NCI-H1048 (cell line): ENCODE measurements around the gene TRAPPC5.
A peak's percentile ranks its signal among the peaks of the same experiment; 100 is the strongest.

Experiments
- DNase-seq: peaks from one replicate; lab custom pipeline; 2025; lab: John Stamatoyannopoulos, UW

TRAPPC5 gene

GRCh38 chr19:7645656-7646425, 34.8 kb upstream of the TRAPPC5 start:
- DNase-seq = no peak

GRCh38 chr19:7646426-7646700, 34.3 kb upstream of the TRAPPC5 start:
- DNase-seq = no peak

- DNase-seq = no peak
These were observed 33.5 kb upstream of the TRAPPC5 start for GRCh38 chr19:7647156-7647555.

GRCh38 chr19:7648265-7649014, 32.2 kb upstream of the TRAPPC5 start:
- DNase-seq = no peak

DNA sequence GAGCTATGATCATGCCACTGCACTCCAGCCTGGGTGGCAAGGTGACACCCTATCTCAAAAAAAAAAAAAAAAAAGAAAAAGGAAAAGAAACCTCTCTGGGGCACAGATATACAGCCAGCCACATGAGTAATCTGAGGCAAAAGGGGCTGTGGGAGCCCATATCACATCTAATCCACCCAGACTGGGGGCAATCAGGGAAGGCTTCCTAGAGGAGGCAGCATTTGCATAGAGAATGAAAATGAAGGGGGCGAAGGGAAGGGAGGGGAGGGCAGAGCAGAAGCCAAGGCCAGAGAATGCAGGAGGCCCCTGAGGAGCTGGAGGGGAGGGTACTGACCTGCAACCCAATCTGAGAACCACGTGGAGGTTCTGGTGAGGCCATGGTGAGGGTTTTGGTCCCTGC, 30.5 kb upstream of the TRAPPC5 start:
- no peak for DNase-seq

- peak; percentile 17 for DNase-seq
These were observed 28.5 kb upstream of the TRAPPC5 start for GRCh38 chr19:7652061-7652641.

GRCh38 chr19:7654401-7654800, 26.2 kb upstream of the TRAPPC5 start:
- no peak for DNase-seq

- DNase-seq = no peak
These were observed 25.1 kb upstream of the TRAPPC5 start for GRCh38 chr19:7655581-7655980.

DNA sequence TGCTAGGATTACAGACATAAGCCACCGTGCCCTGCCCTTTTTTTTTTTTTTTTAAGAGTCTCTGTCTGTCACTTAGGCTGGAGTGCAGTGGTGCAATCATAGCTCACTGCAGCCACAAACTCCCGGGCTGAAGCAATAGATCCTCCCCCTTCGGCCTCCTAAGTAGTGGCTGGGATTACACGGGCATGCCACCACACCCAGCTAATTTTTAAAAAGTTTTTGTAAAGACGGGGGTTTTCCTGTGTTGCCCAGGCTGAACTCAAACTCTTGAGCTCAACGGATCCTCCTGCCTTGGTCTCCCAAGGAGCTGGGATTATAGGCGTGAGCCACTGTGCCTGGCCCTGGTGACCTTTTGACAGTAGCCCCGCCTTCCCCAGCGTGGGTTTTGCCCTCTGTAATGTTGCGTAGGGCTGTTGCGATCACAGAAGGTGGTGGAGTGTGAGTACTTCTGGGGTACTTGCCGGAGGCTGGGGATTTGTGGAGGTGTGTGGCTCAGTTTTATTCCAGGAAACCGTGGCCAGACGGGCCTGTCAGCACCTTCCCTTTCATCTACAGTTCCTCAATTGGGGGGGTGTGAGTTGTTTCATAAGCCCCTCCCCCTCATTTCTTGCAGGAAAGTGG, 23.4 kb upstream of the TRAPPC5 start:
- DNase-seq = no peak

GRCh38 chr19:7658219-7658686, 22.4 kb upstream of the TRAPPC5 start:
- no peak for DNase-seq

GRCh38 chr19:7661744-7662538, 18.7 kb upstream of the TRAPPC5 start:
- no peak for DNase-seq

GRCh38 chr19:7662657-7663056, 18.0 kb upstream of the TRAPPC5 start:
- no peak for DNase-seq

GRCh38 chr19:7663706-7664105, 16.9 kb upstream of the TRAPPC5 start:
- DNase-seq = no peak

GRCh38 chr19:7665076-7665475, 15.6 kb upstream of the TRAPPC5 start:
- DNase-seq = no peak

DNA sequence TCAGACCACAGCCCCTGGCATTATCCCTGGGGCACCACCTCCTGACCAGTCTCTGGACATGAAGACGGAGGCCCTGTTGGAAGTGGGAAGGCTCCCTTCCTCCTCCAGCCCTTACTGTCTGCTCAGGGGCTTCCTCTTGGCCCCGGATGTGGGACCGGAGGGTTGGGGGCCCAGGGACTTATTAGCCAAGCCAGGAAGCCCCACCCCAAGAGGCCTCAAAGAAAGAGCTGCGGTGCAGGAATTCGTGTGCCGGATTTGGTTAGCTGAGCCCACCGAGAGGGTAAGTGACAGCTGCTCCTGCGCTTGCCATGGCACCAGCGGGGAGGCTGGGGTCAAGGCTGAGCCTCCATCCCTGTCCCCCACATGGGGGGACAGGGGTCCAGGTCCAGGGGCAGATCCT, 11.8 kb upstream of the TRAPPC5 start, which contains the start of gene RETN:
Gene RETN (plus strand): TSS at position 208 of the 400 bp plus-strand sequence. CDS start 278 bp downstream, outside the sequence.
- no peak for DNase-seq

- DNase-seq = no peak
These were observed 11.0 kb upstream of the TRAPPC5 start for GRCh38 chr19:7669641-7670040.

- DNase-seq = no peak
These were observed 10.4 kb upstream of the TRAPPC5 start for GRCh38 chr19:7670150-7670783.

DNA sequence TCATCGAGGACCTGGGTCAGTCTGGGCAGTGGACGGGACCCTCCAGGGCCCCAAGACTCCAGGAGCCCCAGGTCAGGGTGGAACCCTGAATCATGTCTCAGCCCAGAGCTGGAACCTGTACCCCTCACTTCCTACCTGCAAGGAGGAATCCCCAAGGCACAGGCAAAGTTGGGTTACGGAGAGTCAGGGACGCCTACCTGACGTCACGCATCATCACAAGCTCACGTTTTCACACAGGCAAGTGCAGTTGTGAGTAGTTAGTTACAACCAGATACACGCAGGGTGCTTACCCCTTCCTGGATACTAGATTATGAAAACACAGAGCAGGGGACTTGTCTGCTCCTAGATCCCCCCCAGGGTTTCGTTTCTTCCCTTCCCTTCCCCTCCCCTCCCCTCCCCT, 9.8 kb upstream of the TRAPPC5 start:
- no peak for DNase-seq

DNA sequence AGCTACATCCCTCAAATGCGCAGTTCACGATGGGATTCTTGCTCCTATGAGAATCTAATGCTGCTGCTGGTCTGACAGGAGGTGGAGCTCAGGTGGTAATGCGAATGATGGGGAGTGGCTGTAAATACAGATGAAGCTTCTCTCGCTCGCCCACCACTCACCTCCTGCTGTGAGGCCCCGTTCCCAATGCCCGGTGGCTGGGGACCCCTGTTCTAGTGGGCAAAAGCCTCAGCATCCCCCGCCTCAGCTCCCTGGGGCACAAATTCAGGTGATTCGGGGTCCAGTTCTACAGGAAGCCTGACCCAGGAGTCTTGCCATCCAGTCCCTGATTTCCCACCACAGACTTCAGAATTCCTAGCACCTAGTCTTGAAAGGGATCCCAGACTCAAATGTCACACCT, 8.1 kb upstream of the TRAPPC5 start:
- DNase-seq = no peak

GRCh38 chr19:7674010-7675005, 6.3 kb upstream of the TRAPPC5 start:
- DNase-seq = peak; percentile 34
